IMR-90 (cell line): ENCODE measurements around the gene ADCY5.

Source experiments
- BHLHE40 ChIP-seq: fragments of 150-350 bp; IDR thresholded peaks from 2 replicates; pipeline ENCODE4 v1.6.1; 2016; ENCODE audit warnings: mild to moderate bottlenecking, low read depth, low read length
- CEBPB ChIP-seq: IDR thresholded peaks from 2 replicates; pipeline ENCODE4 v1.6.1; 2012; ENCODE audit warnings: low read depth, low read length, improper control_type of control experiment
- CTCF ChIP-seq: conservative IDR thresholded peaks from 2 replicates; pipeline ENCODE4 v1.5.1; 2012; ENCODE audit warnings: mild to moderate bottlenecking, low read depth, low read length, improper control_type of control experiment
- POLR2A ChIP-seq: IDR thresholded peaks from 2 replicates; pipeline ENCODE4 v1.6.1; 2012; ENCODE audit warnings: mild to moderate bottlenecking, low read depth, low read length
- RAD21 ChIP-seq: IDR thresholded peaks from 2 replicates; pipeline ENCODE4 v1.6.1; 2012; ENCODE audit warnings: low read length, improper control_type of control experiment
- SMC3 ChIP-seq: fragments of 150-350 bp; IDR thresholded peaks from 2 replicates; pipeline ENCODE4 v1.6.1; 2016; ENCODE audit warnings: low read depth, mild to moderate bottlenecking, antibody characterized with exemption, low read length, moderate library complexity

DNA sequence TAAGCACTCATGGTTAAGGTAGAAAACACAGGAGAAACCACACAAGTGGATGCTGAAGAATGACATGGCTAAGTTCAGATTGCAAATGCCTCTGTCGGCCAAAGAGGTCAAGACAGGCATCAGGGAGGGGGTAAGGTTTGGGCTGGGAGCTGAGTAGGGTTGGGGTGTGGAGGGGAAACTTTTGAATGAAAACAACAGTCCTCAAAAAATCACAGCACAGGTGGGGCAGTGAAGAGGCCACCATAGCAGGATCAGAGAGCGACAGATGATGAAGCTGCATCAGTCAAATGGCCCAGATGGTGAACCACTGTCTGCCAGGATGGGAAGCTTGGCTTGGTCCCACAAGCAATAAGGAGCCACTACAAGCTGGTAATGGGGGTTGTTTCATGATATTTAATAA, 74.9 kb downstream of the ADCY5 start:
- TF ChIP-seq CTCF (no peak), POLR2A (no peak), SMC3 (no peak), RAD21 (no peak), BHLHE40 (no peak), CEBPB (no peak)
